Measurements from ENCODE around the gene OR5K3. TPM values are rescaled to one million over a fixed set of nuclear protein-coding genes. Genes with fewer than 3 reads are reported as not detected.

The OR5K3 gene
- total and polyA plus RNA-seq, 12 donors = not detected

- H3K9me3 ChIP-seq = peaks cover 0 to 11% (median 3%) of the 10 kb centered on the region in 11 donors
- TF ChIP-seq, protein P1, sequence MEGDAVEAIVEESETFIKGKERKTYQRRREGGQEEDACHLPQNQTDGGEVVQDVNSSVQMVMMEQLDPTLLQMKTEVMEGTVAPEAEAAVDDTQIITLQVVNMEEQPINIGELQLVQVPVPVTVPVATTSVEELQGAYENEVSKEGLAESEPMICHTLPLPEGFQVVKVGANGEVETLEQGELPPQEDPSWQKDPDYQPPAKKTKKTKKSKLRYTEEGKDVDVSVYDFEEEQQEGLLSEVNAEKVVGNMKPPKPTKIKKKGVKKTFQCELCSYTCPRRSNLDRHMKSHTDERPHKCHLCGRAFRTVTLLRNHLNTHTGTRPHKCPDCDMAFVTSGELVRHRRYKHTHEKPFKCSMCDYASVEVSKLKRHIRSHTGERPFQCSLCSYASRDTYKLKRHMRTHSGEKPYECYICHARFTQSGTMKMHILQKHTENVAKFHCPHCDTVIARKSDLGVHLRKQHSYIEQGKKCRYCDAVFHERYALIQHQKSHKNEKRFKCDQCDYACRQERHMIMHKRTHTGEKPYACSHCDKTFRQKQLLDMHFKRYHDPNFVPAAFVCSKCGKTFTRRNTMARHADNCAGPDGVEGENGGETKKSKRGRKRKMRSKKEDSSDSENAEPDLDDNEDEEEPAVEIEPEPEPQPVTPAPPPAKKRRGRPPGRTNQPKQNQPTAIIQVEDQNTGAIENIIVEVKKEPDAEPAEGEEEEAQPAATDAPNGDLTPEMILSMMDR (IDR thresholded peaks at IDR 0.05) = no peak
- no peaks in the 10 kb centered on the region for H3K27me3 ChIP-seq
- DNase-seq (no peak), ATAC-seq (no peak)
- H3K4me3 ChIP-seq = no peak within 1 kb of the TSS
- 75 to 78% methylated on average over 2 of the region's 2 CpGs for WGBS, 2 donors
- no peaks in the 10 kb centered on the region for H3K36me3 ChIP-seq
- H3K4me1 ChIP-seq = no peaks in the 10 kb centered on the region
- intact Hi-C loops (cut with DNase I) = no loop called here
- H3K27ac ChIP-seq = no peak within 1 kb of the TSS
Observed at GRCh38 chr3:98353554-98353953, 36.9 kb upstream of the OR5K3 start, which contains the start of gene OR5K4. OR5K4 (plus strand) TSS chr3:98353854; CDS start chr3:98353854, 0 bp downstream.

DNA sequence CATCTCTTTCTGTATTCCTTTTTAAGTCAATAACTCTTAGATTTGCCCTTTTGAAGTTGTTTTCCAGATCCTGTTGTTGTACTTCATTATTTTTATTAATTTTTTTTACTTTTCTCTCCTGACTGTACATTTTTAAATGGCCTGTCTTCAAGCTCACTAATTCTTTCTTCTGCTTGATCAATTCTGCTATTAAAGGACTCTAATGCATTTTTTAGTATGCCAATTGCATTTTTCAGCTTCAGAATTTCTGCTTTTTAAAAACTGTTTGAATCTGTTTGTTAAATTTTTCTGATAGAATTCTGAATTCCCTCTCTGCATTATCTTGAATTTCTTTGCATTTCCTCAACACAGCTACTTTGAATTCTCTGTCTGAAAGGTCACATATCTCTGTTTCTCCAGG is 31.2 kb upstream of the OR5K3 start:
- no peak for ATAC-seq
- TF ChIP-seq, protein P1 (IDR thresholded peaks at IDR 0.05) = no peak
- H3K27ac ChIP-seq = no peak overlapping the region
- H3K4me3 ChIP-seq = no peak overlapping the region
- DNase-seq = no peak
- H3K9me3 ChIP-seq = peaks cover 0 to 33% (median 21%) of the 10 kb centered on the region in 11 donors
- H3K27me3 ChIP-seq = no peaks in the 10 kb centered on the region
- intact Hi-C loops (cut with DNase I) = no loop called here
- H3K36me3 ChIP-seq = no peaks in the 10 kb centered on the region
- no peaks in the 10 kb centered on the region for H3K4me1 ChIP-seq

GRCh38 chr3:98359993-98360675 is 30.3 kb upstream of the OR5K3 start:
- 29 to 69% methylated on average over 1 of the region's 1 CpG for WGBS, 2 donors
- TF ChIP-seq, protein P1 (IDR thresholded peaks at IDR 0.05) = no peak
- intact Hi-C loops (cut with DNase I) = no loop called here
- Histone ChIP-seq H3K4me1 (no peaks in the 10 kb centered on the region), H3K9me3 (peaks cover 0 to 41% (median 22%) of the 10 kb centered on the region in 11 donors), H3K27me3 (no peaks in the 10 kb centered on the region), H3K27ac (no peak overlapping the region), H3K36me3 (no peaks in the 10 kb centered on the region), H3K4me3 (no peak overlapping the region)
- no peak for ATAC-seq
- no peak for DNase-seq

DNA sequence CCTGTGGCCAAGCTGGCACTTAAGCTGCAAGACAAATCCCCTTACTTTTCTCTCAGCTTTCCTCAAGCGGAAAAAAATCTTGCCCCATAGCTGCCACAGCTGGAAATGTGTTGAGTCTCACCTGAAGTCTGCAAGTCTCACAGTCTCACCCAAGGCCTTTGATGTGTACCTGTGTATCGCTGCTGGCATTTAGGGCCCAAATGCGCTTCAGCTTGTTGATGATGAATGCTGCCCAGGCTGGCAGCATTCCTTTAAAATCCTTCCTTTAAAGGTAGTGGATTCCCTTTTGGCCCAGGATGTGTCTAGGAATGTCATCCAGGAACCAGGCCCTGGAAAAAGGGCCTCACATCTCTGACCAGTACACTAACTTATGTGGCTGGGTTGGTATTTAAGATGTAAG is 29.8 kb upstream of the OR5K3 start:
- Histone ChIP-seq H3K27me3 (no peaks in the 10 kb centered on the region), H3K36me3 (no peaks in the 10 kb centered on the region), H3K4me3 (no peak overlapping the region), H3K4me1 (no peaks in the 10 kb centered on the region), H3K27ac (no peak overlapping the region), H3K9me3 (peaks cover 0 to 47% (median 23%) of the 10 kb centered on the region in 11 donors)
- intact Hi-C loops (cut with DNase I) = no loop called here
- WGBS, 2 donors = 95 to 96% methylated on average over 3 of the region's 3 CpGs
- TF ChIP-seq, protein P1 (IDR thresholded peaks at IDR 0.05) = no peak
- no peak for DNase-seq
- no peak for ATAC-seq
